Astrocyte of the cerebellum (primary cell): Measurements from ENCODE around the gene ADD3.

Experiments
- DNase-seq: peaks from one replicate; pipeline ENCODE4 v3.0.0-alpha.2; 2011; ENCODE audit warnings: low read depth
- H3K4me3 ChIP-seq: 2 replicates; pipeline ENCODE4 v1.5.1; 2011; ENCODE audit warnings: mild to moderate bottlenecking, low read depth, low read length, moderate library complexity
- in situ Hi-C: cut with HindIII; loops from 2 replicates; pipeline ENCODE4 v1.10.0; 2017; ENCODE audit warnings: low sequenced_read_pairs
- TF ChIP-seq, protein P1 (sequence below): IDR thresholded peaks from 2 replicates; pipeline ENCODE4 v1.5.1; 2012; ENCODE audit warnings: low read length, low read depth, moderate library complexity, mild to moderate bottlenecking; ENCODE audit errors: missing control alignments

Gene ADD3

DNA sequence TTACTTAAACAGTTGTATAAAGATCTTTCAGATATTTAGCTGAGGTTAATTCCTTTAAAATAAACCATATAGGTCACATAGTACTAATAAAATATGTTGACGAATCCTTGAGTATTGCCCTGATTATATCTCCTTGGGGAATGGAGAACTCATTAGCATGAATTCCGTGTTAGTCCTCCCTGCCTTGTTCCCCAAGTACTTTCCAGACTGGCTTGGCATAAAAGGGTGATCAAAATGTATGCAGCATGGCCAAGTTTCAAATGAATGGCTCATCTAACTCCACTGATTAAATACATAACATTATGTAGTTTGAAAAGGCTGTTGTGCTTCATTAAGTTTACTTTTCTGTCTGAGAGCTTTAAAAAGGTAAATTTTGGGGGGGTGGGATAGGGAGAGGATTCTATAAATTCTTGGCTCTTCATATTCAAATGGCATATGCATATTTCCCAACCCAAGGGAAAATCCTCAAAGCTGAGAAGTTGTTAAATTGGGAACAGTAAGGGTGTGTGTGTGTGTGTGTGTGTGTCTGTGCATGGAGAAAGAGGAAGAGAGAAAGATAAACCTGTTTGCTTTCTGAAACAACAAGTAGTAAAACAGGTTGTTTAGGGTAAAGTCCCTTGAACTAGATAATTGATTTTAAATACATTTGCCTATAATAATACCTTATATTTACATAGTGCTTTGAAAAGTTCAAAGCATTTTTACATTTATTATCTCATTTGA is 4.8 kb upstream of the ADD3 start:
- DNase-seq: no peak
- TF ChIP-seq, protein P1, sequence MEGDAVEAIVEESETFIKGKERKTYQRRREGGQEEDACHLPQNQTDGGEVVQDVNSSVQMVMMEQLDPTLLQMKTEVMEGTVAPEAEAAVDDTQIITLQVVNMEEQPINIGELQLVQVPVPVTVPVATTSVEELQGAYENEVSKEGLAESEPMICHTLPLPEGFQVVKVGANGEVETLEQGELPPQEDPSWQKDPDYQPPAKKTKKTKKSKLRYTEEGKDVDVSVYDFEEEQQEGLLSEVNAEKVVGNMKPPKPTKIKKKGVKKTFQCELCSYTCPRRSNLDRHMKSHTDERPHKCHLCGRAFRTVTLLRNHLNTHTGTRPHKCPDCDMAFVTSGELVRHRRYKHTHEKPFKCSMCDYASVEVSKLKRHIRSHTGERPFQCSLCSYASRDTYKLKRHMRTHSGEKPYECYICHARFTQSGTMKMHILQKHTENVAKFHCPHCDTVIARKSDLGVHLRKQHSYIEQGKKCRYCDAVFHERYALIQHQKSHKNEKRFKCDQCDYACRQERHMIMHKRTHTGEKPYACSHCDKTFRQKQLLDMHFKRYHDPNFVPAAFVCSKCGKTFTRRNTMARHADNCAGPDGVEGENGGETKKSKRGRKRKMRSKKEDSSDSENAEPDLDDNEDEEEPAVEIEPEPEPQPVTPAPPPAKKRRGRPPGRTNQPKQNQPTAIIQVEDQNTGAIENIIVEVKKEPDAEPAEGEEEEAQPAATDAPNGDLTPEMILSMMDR: no peak
- in situ Hi-C loops: no loop called here
- H3K4me3 ChIP-seq: no peak overlapping the region

DNA sequence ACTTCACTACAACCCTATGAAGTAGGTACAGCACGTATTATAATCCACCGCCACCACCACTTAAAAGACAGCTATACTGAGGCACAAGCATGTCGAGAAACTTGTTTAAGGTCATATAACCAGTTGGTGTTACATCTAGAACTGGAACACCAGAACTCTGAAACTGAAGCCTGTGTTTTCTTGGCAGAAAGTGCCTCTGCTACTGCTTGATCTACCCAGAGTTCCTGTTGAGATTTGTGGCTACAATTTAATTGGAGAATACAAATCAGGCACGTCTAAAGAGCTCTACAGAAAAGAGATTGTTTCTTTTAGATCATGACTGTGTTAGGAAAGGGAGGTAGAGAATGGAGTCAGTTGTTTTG is 4.3 kb upstream of the ADD3 start:
- TF ChIP-seq, protein P1: no peak
- no peak overlapping the region for H3K4me3 ChIP-seq
- in situ Hi-C loops: no loop called here
- no peak for DNase-seq

DNA sequence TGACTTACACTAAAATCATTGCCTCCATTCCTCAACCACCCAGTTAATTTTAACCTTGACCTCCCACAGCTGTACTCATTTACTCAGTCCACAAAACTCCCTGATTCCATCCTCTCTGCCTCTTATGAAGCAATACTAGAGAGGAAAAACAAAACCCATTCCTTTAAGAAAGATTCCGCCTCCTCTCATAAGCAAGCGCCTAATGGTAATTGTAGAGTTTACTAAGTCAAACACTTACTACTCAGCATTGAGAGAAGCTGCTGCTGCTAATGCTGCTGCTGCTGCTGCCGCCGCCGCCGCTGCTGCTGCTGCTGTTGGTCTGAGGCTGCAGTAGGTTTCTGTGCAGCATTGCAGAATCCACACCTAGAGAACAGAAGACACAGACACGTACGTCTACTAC is 2.1 kb upstream of the ADD3 start:
- in situ Hi-C loops: no loop called here
- TF ChIP-seq, protein P1: no peak
- H3K4me3 ChIP-seq: peak overlapping the region; percentile 67
- DNase-seq: no peak

DNA sequence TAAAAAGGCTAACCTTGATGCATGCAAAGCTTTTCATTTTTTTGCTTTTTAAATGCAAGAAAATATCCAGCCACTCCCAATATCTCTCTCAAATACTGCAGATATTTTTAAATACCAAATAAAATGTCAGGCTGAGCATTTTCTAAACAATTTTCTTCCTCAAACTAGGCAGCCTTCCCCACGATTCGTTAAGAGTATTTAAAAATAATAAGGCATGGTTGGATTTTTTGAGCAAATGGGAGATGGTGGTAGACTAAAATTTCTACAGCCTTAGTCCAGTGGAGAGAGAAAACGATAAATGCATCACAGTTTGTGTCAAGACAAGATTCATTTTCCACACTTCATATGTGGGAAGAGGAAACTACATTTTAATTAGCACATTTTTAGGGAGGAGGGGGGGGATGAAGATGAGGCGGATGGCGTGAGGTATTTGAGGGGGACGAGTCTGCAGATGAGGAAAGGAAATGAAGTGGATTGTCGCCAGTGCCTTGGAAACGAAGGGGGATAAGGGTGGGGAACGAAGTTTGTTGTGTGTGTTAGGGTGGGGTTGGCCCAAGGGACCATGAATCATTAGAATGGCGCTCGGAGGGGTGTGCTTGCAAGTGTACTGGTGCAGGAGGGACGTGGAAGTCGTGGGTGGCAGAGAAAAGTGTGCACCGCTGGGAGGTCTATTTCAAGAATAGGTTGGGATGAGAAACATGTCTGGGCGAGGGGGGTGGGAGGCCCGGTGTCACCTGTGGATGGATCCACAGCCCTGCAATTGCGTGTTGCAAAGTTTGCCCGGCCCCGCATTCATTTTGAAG is 1.2 kb upstream of the ADD3 start:
- H3K4me3 ChIP-seq: peak overlapping the region; percentile 67
- in situ Hi-C loops: no loop called here
- DNase-seq: no peak
- TF ChIP-seq, protein P1: no peak

DNA sequence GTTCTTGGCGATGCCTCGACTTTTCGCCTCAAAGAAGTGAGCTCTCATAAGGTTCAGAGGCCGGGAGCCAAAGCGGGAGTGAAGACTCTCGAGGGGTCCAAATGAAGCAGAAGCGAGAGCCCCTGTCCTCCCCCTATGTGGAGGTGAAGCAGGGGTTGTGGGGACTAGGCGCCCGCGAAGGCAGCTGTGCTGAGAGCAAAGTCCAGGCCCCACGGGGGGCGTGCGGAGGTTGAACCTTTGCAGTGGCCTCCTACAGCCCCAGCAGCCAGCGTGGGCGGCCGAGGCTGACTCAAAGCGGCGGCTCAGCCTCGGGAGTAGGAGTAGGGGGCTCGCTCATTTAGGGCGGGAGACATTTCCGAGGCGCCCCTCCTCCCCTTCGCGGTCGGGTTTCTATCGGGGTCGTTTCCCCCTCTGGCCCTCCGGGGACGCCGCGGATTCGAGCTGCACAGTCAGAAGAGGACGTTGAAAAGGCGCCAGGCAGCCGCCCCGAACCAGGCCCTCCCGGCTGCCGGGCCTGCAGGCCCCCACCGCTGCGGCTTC is 553 bp upstream of the ADD3 start:
- in situ Hi-C loops: no loop called here
- DNase-seq: no peak
- H3K4me3 ChIP-seq: peak overlapping the region; percentile 67
- TF ChIP-seq, protein P1: no peak

DNA sequence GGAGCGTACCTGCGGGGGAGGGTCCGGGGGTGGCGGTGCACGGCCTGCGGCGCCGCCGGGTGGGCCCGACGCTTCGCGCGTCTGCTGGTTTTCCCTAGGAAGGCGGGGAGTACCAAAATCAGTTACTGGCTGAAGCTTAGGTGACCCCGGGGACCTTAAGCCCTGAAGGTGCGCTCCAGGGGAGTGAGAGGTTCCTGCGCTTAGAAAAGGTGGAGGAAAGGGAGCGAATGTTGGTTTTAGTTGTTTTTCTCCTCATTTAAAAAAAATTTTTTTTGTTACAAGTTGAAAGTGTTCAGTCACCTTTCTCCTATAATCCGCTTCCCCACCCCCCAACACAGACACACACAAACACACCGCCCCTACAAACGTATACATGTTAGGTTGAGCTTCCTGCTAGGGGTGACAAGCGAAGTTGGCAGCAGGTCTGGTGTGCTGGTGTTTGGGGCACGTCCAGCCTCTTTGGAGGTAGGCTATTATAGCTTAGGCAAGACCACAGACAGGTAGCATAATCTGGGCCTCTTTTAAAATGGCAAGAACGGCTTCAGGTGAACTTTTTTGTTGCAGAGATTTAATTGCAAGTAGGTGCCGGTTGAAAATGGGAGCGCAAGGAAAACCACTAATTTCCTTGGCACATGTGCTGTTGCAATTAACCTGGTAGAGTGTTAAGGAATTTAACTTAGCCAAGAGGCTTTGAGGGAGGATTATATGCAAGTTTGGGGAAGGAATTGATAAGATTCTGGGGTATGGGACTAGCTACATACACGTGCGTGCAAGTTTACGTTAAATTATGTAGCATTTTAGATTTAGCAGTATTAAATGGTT is 945 bp downstream of the ADD3 start:
- DNase-seq: no peak
- in situ Hi-C loops: no loop called here
- TF ChIP-seq, protein P1: no peak

More for the DNA sequence above, 945 bp downstream of the ADD3 start:
- H3K4me3 ChIP-seq: peak overlapping the region; percentile 67
